Activated naive CD8-positive, alpha-beta T cell treated with anti-CD3 and anti-CD28 coated beads, Interleukin-2, amount 50 U/mL, for 24 hours (primary cell): ENCODE data around the gene PALD1.
A peak's percentile ranks its signal among the peaks of the same experiment; 100 is the strongest.
"Not testable (repeated sequence)": the region's sequence is repeated elsewhere in the genome, so short reads cannot be mapped to it uniquely, and the experiment has no call there.

Experiments used
- ATAC-seq: fragments of 150-1000 bp; cut with Tn5 transposase; one replicate; pipeline ENCODE4 v1.10.0; 2021
- DNase-seq: peaks from one replicate; pipeline ENCODE4 v3.0.0; 2021
- H3K27ac Mint-ChIP-seq: one replicate; pipeline ENCODE4 v1.8.0; 2021; ENCODE audit warnings: mild to moderate bottlenecking, mixed read lengths
- H3K27me3 Mint-ChIP-seq: one replicate; pipeline ENCODE4 v1.8.0; 2021; ENCODE audit warnings: mixed read lengths
- H3K36me3 Mint-ChIP-seq: one replicate; pipeline ENCODE4 v1.8.0; 2021; ENCODE audit warnings: low read depth, mixed read lengths
- H3K4me1 Mint-ChIP-seq: one replicate; pipeline ENCODE4 v1.8.0; 2021; ENCODE audit warnings: mixed read lengths
- H3K4me3 Mint-ChIP-seq: one replicate; pipeline ENCODE4 v1.8.0; 2021; ENCODE audit warnings: mild to moderate bottlenecking, moderate library complexity, mixed read lengths
- H3K9me3 Mint-ChIP-seq: one replicate; pipeline ENCODE4 v1.8.0; 2021; ENCODE audit warnings: mixed read lengths

PALD1 gene

GRCh38 chr10:70600512-70601395, 122.2 kb downstream of the PALD1 start:
- peaks cover 60% of the 10 kb centered on the region for H3K36me3 Mint-ChIP-seq
- H3K4me3 Mint-ChIP-seq, result peak overlapping the region; percentile 98
- H3K9me3 Mint-ChIP-seq, result no peaks in the 10 kb centered on the region
- peaks cover 81% of the 10 kb centered on the region for H3K4me1 Mint-ChIP-seq
- H3K27me3 Mint-ChIP-seq, result no peaks in the 10 kb centered on the region
- H3K27ac Mint-ChIP-seq, result peak overlapping the region; percentile 83
- DNase-seq (no peak), ATAC-seq (no peak)

GRCh38 chr10:70601746-70602145, 123.2 kb downstream of the PALD1 start:
- Mint-ChIP-seq H3K36me3 (peaks cover 50% of the 10 kb centered on the region), H3K27ac (peak overlapping the region; percentile 93), H3K4me3 (peak overlapping the region; percentile 98), H3K27me3 (no peaks in the 10 kb centered on the region), H3K4me1 (peaks cover 74% of the 10 kb centered on the region), H3K9me3 (no peaks in the 10 kb centered on the region)
- ATAC-seq, result no peak
- DNase-seq, result peak; percentile 9

GRCh38 chr10:70602665-70603448, 124.3 kb downstream of the PALD1 start, which contains the start of gene PRF1:
PRF1 (minus strand) TSS chr10:70602741; CDS start chr10:70600902, 1,839 bp downstream.
- H3K27me3 Mint-ChIP-seq, result no peaks in the 10 kb centered on the region
- peaks cover 39% of the 10 kb centered on the region for H3K36me3 Mint-ChIP-seq
- peak within 1 kb of the TSS; percentile 93 for H3K27ac Mint-ChIP-seq
- peaks cover 72% of the 10 kb centered on the region for H3K4me1 Mint-ChIP-seq
- peak within 1 kb of the TSS; percentile 98 for H3K4me3 Mint-ChIP-seq
- peaks cover 3% of the 10 kb centered on the region for H3K9me3 Mint-ChIP-seq
- DNase-seq (peak; percentile 88), ATAC-seq (peak; percentile 83)

GRCh38 chr10:70603449-70603801, 124.9 kb downstream of the PALD1 start:
- ATAC-seq (peak; percentile 61), DNase-seq (peak; percentile 69)
- Mint-ChIP-seq H3K36me3 (peaks cover 34% of the 10 kb centered on the region), H3K4me3 (peak overlapping the region; percentile 98), H3K27me3 (no peaks in the 10 kb centered on the region), H3K27ac (peak overlapping the region; percentile 93), H3K9me3 (peaks cover 3% of the 10 kb centered on the region), H3K4me1 (peaks cover 68% of the 10 kb centered on the region)

GRCh38 chr10:70604106-70604505, 125.5 kb downstream of the PALD1 start:
- Mint-ChIP-seq H3K36me3 (peaks cover 29% of the 10 kb centered on the region), H3K27ac (peak overlapping the region; percentile 93), H3K4me1 (peaks cover 63% of the 10 kb centered on the region), H3K4me3 (no peak overlapping the region), H3K27me3 (no peaks in the 10 kb centered on the region), H3K9me3 (peaks cover 3% of the 10 kb centered on the region)
- no peak for DNase-seq
- no peak for ATAC-seq

GRCh38 chr10:70605161-70605560, 126.6 kb downstream of the PALD1 start:
- no peaks in the 10 kb centered on the region for H3K27me3 Mint-ChIP-seq
- H3K4me3 Mint-ChIP-seq, result no peak overlapping the region
- no peak for DNase-seq
- ATAC-seq, result no peak
- peaks cover 3% of the 10 kb centered on the region for H3K9me3 Mint-ChIP-seq
- peaks cover 56% of the 10 kb centered on the region for H3K4me1 Mint-ChIP-seq
- peaks cover 20% of the 10 kb centered on the region for H3K36me3 Mint-ChIP-seq
- H3K27ac Mint-ChIP-seq, result no peak overlapping the region

GRCh38 chr10:70607936-70608335, 129.4 kb downstream of the PALD1 start:
- H3K27me3 Mint-ChIP-seq, result no peaks in the 10 kb centered on the region
- no peak overlapping the region for H3K4me3 Mint-ChIP-seq
- peaks cover 3% of the 10 kb centered on the region for H3K9me3 Mint-ChIP-seq
- H3K4me1 Mint-ChIP-seq, result peaks cover 50% of the 10 kb centered on the region
- DNase-seq (no peak), ATAC-seq (no peak)
- no peak overlapping the region for H3K27ac Mint-ChIP-seq
- H3K36me3 Mint-ChIP-seq, result no peaks in the 10 kb centered on the region

GRCh38 chr10:70613941-70614340, 135.4 kb downstream of the PALD1 start:
- Mint-ChIP-seq H3K4me3 (no peak overlapping the region), H3K27me3 (peaks cover 2% of the 10 kb centered on the region), H3K27ac (peak overlapping the region; percentile 30), H3K36me3 (no peaks in the 10 kb centered on the region), H3K9me3 (no peaks in the 10 kb centered on the region), H3K4me1 (peaks cover 68% of the 10 kb centered on the region)
- DNase-seq (no peak), ATAC-seq (no peak)

- not testable (repeated sequence) for ATAC-seq, DNase-seq, H3K9me3 Mint-ChIP-seq, H3K4me3 Mint-ChIP-seq, H3K36me3 Mint-ChIP-seq, H3K27me3 Mint-ChIP-seq
- Mint-ChIP-seq H3K4me1 (peaks cover 72% of the 10 kb centered on the region), H3K27ac (peak overlapping the region; percentile 30)
Observed at GRCh38 chr10:70614364-70614763, 135.8 kb downstream of the PALD1 start.

GRCh38 chr10:70615211-70615610, 136.6 kb downstream of the PALD1 start:
- Mint-ChIP-seq H3K27ac (no peak overlapping the region), H3K9me3 (peaks cover 5% of the 10 kb centered on the region), H3K4me1 (peaks cover 71% of the 10 kb centered on the region), H3K4me3 (no peak overlapping the region), H3K27me3 (peaks cover 2% of the 10 kb centered on the region), H3K36me3 (peaks cover 4% of the 10 kb centered on the region)
- DNase-seq, result no peak
- no peak for ATAC-seq

- no peak for ATAC-seq
- Mint-ChIP-seq H3K9me3 (peaks cover 9% of the 10 kb centered on the region), H3K36me3 (peaks cover 4% of the 10 kb centered on the region), H3K27me3 (peaks cover 2% of the 10 kb centered on the region), H3K4me1 (peaks cover 63% of the 10 kb centered on the region), H3K27ac (peak overlapping the region; percentile 91), H3K4me3 (no peak overlapping the region)
- no peak for DNase-seq
Observed at GRCh38 chr10:70615784-70616522, 137.4 kb downstream of the PALD1 start.

- Mint-ChIP-seq H3K4me1 (peaks cover 61% of the 10 kb centered on the region), H3K9me3 (peaks cover 9% of the 10 kb centered on the region), H3K4me3 (no peak overlapping the region), H3K36me3 (peaks cover 4% of the 10 kb centered on the region), H3K27me3 (peaks cover 2% of the 10 kb centered on the region), H3K27ac (peak overlapping the region; percentile 91)
- peak; percentile 44 for ATAC-seq
- no peak for DNase-seq
Observed at GRCh38 chr10:70616761-70617160, 138.2 kb downstream of the PALD1 start.
